Measurements from ENCODE around the gene MORN1. TPM values are rescaled to one million over a fixed set of nuclear protein-coding genes. Genes with fewer than 3 reads are reported as not detected.

MORN1 gene
- total and polyA plus RNA-seq, 9 donors: 4.3 to 9.3 (median 7.5) TPM

- DNase-seq: no peak
- Histone ChIP-seq H3K9me3 (replicated peaks; ENCODE audit: control insufficient read depth, low read depth, low read length) (no peaks in the 10 kb centered on the region), H3K36me3 (ENCODE audit: control insufficient read depth, insufficient read depth, low read length) (peaks cover 80% of the 10 kb centered on the region), H3K4me3 (ENCODE audit: low read length) (no peak overlapping the region), H3K27me3 (ENCODE audit: control insufficient read depth, insufficient read depth, low read length) (no peaks in the 10 kb centered on the region), H3K27ac (ENCODE audit: low read length) (no peak overlapping the region), H3K4me1 (ENCODE audit: control insufficient read depth, insufficient read depth, low read length) (peaks cover 7% of the 10 kb centered on the region)
- WGBS (ENCODE audit: insufficient coverage): 84% methylated on average over 22 of the region's 25 CpGs
Measured at GRCh38 chr1:2407166-2407990, 16.0 kb upstream of the MORN1 start.

GRCh38 chr1:2406451-2407041, 15.2 kb upstream of the MORN1 start:
- H3K4me1 ChIP-seq (ENCODE audit: control insufficient read depth, insufficient read depth, low read length): peaks cover 2% of the 10 kb centered on the region
- no peak overlapping the region for H3K4me3 ChIP-seq (ENCODE audit: low read length)
- no peaks in the 10 kb centered on the region for H3K9me3 ChIP-seq (replicated peaks; ENCODE audit: control insufficient read depth, low read depth, low read length)
- H3K27me3 ChIP-seq (ENCODE audit: control insufficient read depth, insufficient read depth, low read length): no peaks in the 10 kb centered on the region
- no peak overlapping the region for H3K27ac ChIP-seq (ENCODE audit: low read length)
- 70% methylated on average over 26 of the region's 26 CpGs for WGBS (ENCODE audit: insufficient coverage)
- peaks cover 88% of the 10 kb centered on the region for H3K36me3 ChIP-seq (ENCODE audit: control insufficient read depth, insufficient read depth, low read length)
- no peak for DNase-seq

- 77% methylated on average over 11 of the region's 28 CpGs for WGBS (ENCODE audit: insufficient coverage)
- Histone ChIP-seq H3K4me1 (ENCODE audit: control insufficient read depth, insufficient read depth, low read length) (no peaks in the 10 kb centered on the region), H3K27ac (ENCODE audit: low read length) (no peak overlapping the region), H3K9me3 (replicated peaks; ENCODE audit: control insufficient read depth, low read depth, low read length) (no peaks in the 10 kb centered on the region), H3K27me3 (ENCODE audit: control insufficient read depth, insufficient read depth, low read length) (no peaks in the 10 kb centered on the region), H3K4me3 (ENCODE audit: low read length) (no peak overlapping the region), H3K36me3 (ENCODE audit: control insufficient read depth, insufficient read depth, low read length) (peaks cover 94% of the 10 kb centered on the region)
- no peak for DNase-seq
Measured at GRCh38 chr1:2405588-2406295, 14.4 kb upstream of the MORN1 start.

DNA sequence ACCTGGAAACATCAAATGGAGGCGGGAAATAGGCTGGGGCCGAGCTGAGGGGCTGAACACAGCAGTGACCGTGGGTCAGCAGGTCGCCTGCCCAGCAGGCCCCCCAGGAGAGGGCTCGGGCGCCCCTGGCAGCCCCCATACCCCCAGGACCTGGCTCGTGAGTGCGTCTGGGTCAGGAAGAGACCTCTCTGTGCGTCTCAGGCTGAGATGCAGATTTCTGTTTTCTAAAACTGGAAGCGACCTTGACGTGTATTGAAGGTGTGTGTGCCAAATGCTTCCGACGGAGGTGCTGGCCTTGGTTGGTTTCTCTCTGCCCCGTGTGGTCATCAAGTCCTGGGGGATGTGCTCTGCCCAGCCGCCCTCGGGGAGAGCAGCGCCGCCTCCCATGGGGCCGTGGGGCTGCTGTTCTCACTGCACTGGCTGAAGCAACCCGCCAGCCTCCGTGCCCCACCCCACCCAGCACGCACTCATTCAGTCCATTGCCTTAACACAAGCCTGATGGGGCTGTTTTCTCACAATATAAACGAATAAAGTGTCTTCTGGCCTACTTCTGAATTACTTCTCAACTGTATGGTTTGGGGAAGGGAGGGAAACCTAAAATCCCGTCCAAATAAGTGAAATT, 13.6 kb upstream of the MORN1 start:
- no peaks in the 10 kb centered on the region for H3K9me3 ChIP-seq (replicated peaks; ENCODE audit: control insufficient read depth, low read depth, low read length)
- no peak overlapping the region for H3K4me3 ChIP-seq (ENCODE audit: low read length)
- no peaks in the 10 kb centered on the region for H3K4me1 ChIP-seq (ENCODE audit: control insufficient read depth, insufficient read depth, low read length)
- H3K27me3 ChIP-seq (ENCODE audit: control insufficient read depth, insufficient read depth, low read length): no peaks in the 10 kb centered on the region
- H3K36me3 ChIP-seq (ENCODE audit: control insufficient read depth, insufficient read depth, low read length): peaks cover 95% of the 10 kb centered on the region
- H3K27ac ChIP-seq (ENCODE audit: low read length): no peak overlapping the region
- WGBS (ENCODE audit: insufficient coverage): 80% methylated on average over 17 of the region's 24 CpGs
- DNase-seq: no peak

DNA sequence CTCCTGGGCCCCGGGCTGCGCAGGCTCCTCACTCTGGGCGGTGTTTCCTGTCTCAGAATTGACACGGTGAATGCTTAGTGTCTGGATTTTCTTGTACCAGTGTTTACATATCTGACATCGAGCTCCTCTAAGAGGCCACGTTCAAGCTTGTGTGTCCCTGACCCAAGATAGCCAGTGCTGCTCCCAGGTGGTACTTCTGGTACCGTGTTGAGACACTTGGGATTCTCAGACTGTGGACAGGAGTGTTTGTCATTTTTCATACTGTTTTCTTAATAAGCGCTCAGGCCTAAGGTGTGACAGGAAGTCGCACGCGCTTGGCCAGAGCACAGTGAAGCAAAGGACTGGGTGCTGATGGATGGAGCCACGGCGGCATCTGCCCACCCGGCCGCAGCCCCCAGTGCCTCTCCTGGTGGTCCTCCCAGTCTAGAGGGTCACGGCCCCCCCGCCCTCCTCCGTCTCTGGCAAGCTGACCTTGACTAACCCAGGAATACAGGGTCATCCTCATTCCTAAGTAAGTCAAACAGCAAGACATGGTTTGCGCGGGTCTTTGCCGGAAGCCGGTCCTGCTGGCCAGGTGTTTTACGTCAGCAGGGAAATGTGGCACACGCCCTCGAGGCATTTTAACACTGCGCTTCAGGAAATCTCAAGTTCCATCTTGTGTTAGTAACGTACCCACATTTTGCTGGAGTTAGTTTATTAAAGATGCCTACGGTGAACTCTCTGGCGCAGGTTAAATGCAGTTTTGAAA, 13.0 kb upstream of the MORN1 start:
- no peaks in the 10 kb centered on the region for H3K4me1 ChIP-seq (ENCODE audit: control insufficient read depth, insufficient read depth, low read length)
- no peak overlapping the region for H3K27ac ChIP-seq (ENCODE audit: low read length)
- no peaks in the 10 kb centered on the region for H3K27me3 ChIP-seq (ENCODE audit: control insufficient read depth, insufficient read depth, low read length)
- no peak overlapping the region for H3K4me3 ChIP-seq (ENCODE audit: low read length)
- no peak for DNase-seq
- no peaks in the 10 kb centered on the region for H3K9me3 ChIP-seq (replicated peaks; ENCODE audit: control insufficient read depth, low read depth, low read length)
- peaks cover 95% of the 10 kb centered on the region for H3K36me3 ChIP-seq (ENCODE audit: control insufficient read depth, insufficient read depth, low read length)
- 71% methylated on average over 29 of the region's 29 CpGs for WGBS (ENCODE audit: insufficient coverage)

DNA sequence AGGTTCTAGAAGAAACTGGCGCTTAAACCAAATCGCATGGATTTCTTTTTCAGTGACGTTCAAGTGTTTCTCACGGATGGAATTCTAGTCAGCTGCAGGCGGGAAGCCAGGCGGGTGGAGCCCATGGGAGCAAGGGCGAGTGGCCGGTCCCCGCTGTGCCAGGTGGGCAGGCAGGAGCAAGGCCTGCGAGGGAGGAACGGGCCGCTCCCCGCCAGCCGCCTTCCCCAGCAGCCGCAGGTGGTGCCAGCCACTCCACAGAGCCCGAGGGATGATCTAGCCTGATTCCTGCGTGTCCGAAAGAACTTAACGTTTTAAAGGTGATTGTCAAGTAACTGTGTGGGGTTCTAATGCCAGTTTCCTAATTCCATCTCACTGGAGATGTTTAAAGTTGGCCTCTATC, 11.9 kb upstream of the MORN1 start:
- no peak for DNase-seq
- WGBS (ENCODE audit: insufficient coverage): 66% methylated on average over 15 of the region's 19 CpGs
- Histone ChIP-seq H3K9me3 (replicated peaks; ENCODE audit: control insufficient read depth, low read depth, low read length) (no peaks in the 10 kb centered on the region), H3K27ac (ENCODE audit: low read length) (no peak overlapping the region), H3K27me3 (ENCODE audit: control insufficient read depth, insufficient read depth, low read length) (no peaks in the 10 kb centered on the region), H3K4me1 (ENCODE audit: control insufficient read depth, insufficient read depth, low read length) (no peaks in the 10 kb centered on the region), H3K36me3 (ENCODE audit: control insufficient read depth, insufficient read depth, low read length) (peaks cover 95% of the 10 kb centered on the region), H3K4me3 (ENCODE audit: low read length) (no peak overlapping the region)

DNA sequence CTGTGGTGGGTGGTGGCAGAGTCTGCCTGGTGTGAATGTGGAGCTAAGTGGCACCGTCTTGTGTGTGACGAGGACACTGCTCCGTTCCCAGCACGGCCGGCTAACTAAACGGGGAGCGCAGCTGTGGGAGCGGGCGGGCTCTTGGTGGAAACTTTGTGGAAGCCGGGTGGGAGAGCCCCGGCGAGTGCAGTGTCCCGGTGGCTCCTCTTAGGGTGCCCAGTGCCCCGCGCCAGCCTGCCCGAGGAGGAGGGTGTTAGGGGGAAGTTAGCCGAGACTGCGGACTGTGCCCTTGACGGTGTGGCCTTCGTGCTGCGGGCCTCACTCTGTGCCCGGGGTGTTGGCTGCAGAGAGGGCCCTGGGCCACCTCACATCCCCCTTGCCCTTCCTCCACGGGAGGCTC, 11.1 kb upstream of the MORN1 start:
- Histone ChIP-seq H3K27ac (ENCODE audit: low read length) (no peak overlapping the region), H3K9me3 (replicated peaks; ENCODE audit: control insufficient read depth, low read depth, low read length) (no peaks in the 10 kb centered on the region), H3K27me3 (ENCODE audit: control insufficient read depth, insufficient read depth, low read length) (no peaks in the 10 kb centered on the region), H3K4me3 (ENCODE audit: low read length) (no peak overlapping the region), H3K4me1 (ENCODE audit: control insufficient read depth, insufficient read depth, low read length) (no peaks in the 10 kb centered on the region), H3K36me3 (ENCODE audit: control insufficient read depth, insufficient read depth, low read length) (peaks cover 96% of the 10 kb centered on the region)
- WGBS (ENCODE audit: insufficient coverage): 92% methylated on average over 17 of the region's 23 CpGs
- no peak for DNase-seq

- Histone ChIP-seq H3K4me1 (ENCODE audit: control insufficient read depth, insufficient read depth, low read length) (no peaks in the 10 kb centered on the region), H3K36me3 (ENCODE audit: control insufficient read depth, insufficient read depth, low read length) (peaks cover 94% of the 10 kb centered on the region), H3K9me3 (replicated peaks; ENCODE audit: control insufficient read depth, low read depth, low read length) (no peaks in the 10 kb centered on the region), H3K27me3 (ENCODE audit: control insufficient read depth, insufficient read depth, low read length) (no peaks in the 10 kb centered on the region), H3K4me3 (ENCODE audit: low read length) (no peak overlapping the region), H3K27ac (ENCODE audit: low read length) (no peak overlapping the region)
- 100% methylated on average over 1 of the region's 14 CpGs for WGBS (ENCODE audit: insufficient coverage)
- DNase-seq: no peak
Measured at GRCh38 chr1:2400950-2401649, 9.7 kb upstream of the MORN1 start.

DNA sequence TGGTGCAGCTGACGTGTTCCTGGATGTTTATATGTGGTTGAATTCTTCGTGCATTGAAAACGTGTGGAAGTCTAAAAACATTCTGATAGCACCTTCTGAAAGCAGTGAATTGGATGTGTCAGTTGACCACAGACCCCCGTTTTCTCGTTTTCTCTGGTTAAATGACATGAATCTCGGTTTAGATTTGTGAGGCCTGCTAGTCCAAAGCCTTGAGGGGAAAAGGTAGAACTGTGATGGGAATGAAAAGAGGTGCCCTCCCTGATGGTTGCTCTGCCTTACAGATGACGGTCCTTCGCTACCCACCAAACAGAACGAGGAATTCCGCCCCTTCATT, 9.2 kb upstream of the MORN1 start:
- peaks cover 94% of the 10 kb centered on the region for H3K36me3 ChIP-seq (ENCODE audit: control insufficient read depth, insufficient read depth, low read length)
- no peak overlapping the region for H3K4me3 ChIP-seq (ENCODE audit: low read length)
- 90% methylated on average over 6 of the region's 10 CpGs for WGBS (ENCODE audit: insufficient coverage)
- no peaks in the 10 kb centered on the region for H3K27me3 ChIP-seq (ENCODE audit: control insufficient read depth, insufficient read depth, low read length)
- H3K27ac ChIP-seq (ENCODE audit: low read length): no peak overlapping the region
- H3K4me1 ChIP-seq (ENCODE audit: control insufficient read depth, insufficient read depth, low read length): no peaks in the 10 kb centered on the region
- no peak for DNase-seq
- no peaks in the 10 kb centered on the region for H3K9me3 ChIP-seq (replicated peaks; ENCODE audit: control insufficient read depth, low read depth, low read length)
